PC-9 (cell line): Measurements from ENCODE around the gene PDE4B.

Source experiments
- CTCF ChIP-seq: fragments of 200-600 bp; sonication (generic); conservative IDR thresholded peaks from 2 replicates; pipeline ENCODE4 v1.6.1; 2017; ENCODE audit warnings: mixed run types, antibody characterized with exemption, mild to moderate bottlenecking, moderate library complexity
- EZH2 ChIP-seq: fragments of 200-600 bp; sonication (generic); IDR thresholded peaks from 2 replicates; pipeline ENCODE4 v1.8.0; 2017; ENCODE audit warnings: antibody characterized with exemption, low read depth

- TF ChIP-seq CTCF: no peak
- TF ChIP-seq EZH2: no peak
These were observed 25.2 kb downstream of the PDE4B start for GRCh38 chr1:65817891-65818290.
